ENCODE data around the gene UBE2D2. TPM values are rescaled to one million over a fixed set of nuclear protein-coding genes. Genes with fewer than 3 reads are reported as not detected.

Gene UBE2D2
- total and polyA plus RNA-seq, 3 donors from 2014 or later = 102 to 386 (median 116) TPM

DNA sequence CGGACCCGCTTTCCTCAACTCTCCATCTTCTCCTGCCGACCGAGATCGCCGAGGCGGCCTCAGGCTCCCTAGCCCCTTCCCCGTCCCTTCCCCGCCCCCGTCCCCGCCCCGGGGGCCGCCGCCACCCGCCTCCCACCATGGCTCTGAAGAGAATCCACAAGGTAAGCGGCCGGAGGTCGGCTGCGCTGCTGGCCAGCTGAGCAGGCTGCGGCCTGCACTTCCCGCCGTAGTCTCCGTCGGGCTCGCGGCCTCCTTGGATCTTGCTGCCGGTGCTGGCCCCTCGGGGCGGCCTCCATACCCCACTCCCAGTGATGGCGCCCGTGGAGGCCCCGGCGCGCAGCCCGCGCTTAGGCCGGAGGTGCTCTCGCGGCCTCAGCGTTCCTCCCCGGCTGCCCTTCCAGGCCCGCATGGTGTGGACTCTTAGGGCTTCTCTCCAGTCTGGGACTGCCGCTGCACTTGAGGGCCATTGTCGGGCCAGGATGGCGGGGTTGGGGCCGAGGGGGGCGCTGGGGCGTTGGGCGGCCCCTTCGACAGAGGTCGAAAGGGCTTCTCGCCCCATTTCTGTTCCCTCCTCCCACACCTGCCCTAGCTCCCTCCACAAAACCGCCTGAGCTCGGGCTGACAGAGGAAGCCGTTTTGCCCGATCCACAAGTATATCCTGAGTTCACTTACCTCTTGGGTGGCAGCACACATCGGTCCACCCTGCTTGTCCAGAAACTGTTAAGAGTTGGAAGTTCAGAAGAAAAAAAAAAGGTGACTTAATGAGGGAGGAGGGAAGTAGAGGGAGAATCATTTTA, 714 bp downstream of the UBE2D2 start:
- Histone ChIP-seq H3K27me3 (no peaks in the 10 kb centered on the region), H3K4me3 (peak overlapping the region; percentile 100), H3K9me3 (no peaks in the 10 kb centered on the region), H3K4me1 (peaks cover 34% of the 10 kb centered on the region), H3K27ac (peak overlapping the region; percentile 98 to 99), H3K36me3 (ENCODE audit: low read depth, missing control alignments) (no peaks in the 10 kb centered on the region)
- intact Hi-C loops (cut with DNase I; ENCODE audit: low total_unique reads) = no loop called here
- 0 to 1% methylated on average over 11 to 48 of the region's 57 CpGs for WGBS, 2 donors
- DNase-seq = peak; percentile 49
- TF ChIP-seq POLR2A (IDR thresholded peaks at IDR 0.05) = no peak
- TF ChIP-seq, protein P1, sequence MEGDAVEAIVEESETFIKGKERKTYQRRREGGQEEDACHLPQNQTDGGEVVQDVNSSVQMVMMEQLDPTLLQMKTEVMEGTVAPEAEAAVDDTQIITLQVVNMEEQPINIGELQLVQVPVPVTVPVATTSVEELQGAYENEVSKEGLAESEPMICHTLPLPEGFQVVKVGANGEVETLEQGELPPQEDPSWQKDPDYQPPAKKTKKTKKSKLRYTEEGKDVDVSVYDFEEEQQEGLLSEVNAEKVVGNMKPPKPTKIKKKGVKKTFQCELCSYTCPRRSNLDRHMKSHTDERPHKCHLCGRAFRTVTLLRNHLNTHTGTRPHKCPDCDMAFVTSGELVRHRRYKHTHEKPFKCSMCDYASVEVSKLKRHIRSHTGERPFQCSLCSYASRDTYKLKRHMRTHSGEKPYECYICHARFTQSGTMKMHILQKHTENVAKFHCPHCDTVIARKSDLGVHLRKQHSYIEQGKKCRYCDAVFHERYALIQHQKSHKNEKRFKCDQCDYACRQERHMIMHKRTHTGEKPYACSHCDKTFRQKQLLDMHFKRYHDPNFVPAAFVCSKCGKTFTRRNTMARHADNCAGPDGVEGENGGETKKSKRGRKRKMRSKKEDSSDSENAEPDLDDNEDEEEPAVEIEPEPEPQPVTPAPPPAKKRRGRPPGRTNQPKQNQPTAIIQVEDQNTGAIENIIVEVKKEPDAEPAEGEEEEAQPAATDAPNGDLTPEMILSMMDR (IDR thresholded peaks at IDR 0.05) = no peak

- intact Hi-C loops (cut with DNase I; ENCODE audit: low total_unique reads) = no loop called here
Observed at GRCh38 chr5:139562847-139563246, 1.7 kb downstream of the UBE2D2 start.

GRCh38 chr5:139565411-139566305, 4.5 kb downstream of the UBE2D2 start:
- no peak for TF ChIP-seq POLR2A (IDR thresholded peaks at IDR 0.05)
- TF ChIP-seq, protein P1 (IDR thresholded peaks at IDR 0.05) = no peak
- H3K36me3 ChIP-seq (ENCODE audit: low read depth, missing control alignments) = no peaks in the 10 kb centered on the region
- intact Hi-C loops (cut with DNase I; ENCODE audit: low total_unique reads) = no loop called here
- peaks cover 34% of the 10 kb centered on the region for H3K4me1 ChIP-seq
- no peaks in the 10 kb centered on the region for H3K27me3 ChIP-seq
- H3K4me3 ChIP-seq = no peak overlapping the region
- no peak for DNase-seq
- no peaks in the 10 kb centered on the region for H3K9me3 ChIP-seq
- peak overlapping the region in 1 of 2 donors; percentile 3 for H3K27ac ChIP-seq
- 54 to 69% methylated on average over 6 of the region's 6 CpGs for WGBS, 2 donors

More at GRCh38 chr5:139562847-139563246, 1.7 kb downstream of the UBE2D2 start:
- Histone ChIP-seq H3K4me1 (peaks cover 34% of the 10 kb centered on the region), H3K27ac (peak overlapping the region; percentile 98 to 99), H3K36me3 (ENCODE audit: low read depth, missing control alignments) (no peaks in the 10 kb centered on the region), H3K27me3 (no peaks in the 10 kb centered on the region), H3K9me3 (no peaks in the 10 kb centered on the region), H3K4me3 (peak overlapping the region; percentile 100)
- no peak for TF ChIP-seq POLR2A (IDR thresholded peaks at IDR 0.05)
- TF ChIP-seq, protein P1 (IDR thresholded peaks at IDR 0.05) = no peak
- no peak for DNase-seq
- WGBS, 2 donors = 20 to 23% methylated on average over 5 of the region's 5 CpGs

DNA sequence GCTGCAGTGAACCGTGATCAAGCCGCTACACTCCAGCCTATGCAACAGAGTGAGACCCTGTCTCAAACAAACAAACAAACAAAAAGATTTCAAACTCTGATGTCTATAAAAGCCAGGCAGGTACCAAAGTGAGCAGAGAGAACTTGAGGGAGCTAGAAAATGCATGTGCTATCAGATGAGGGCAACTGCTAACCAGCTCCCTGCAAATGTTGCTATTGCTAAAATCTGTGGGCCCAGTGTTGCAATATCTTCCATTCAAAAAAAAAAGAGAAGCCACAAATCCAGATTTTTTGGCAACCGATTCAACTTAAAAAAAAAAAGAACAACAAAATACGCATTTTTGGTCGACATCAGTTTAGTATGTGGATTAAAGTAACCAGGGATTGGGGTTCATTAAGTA, 5.5 kb downstream of the UBE2D2 start:
- intact Hi-C loops (cut with DNase I; ENCODE audit: low total_unique reads) = no loop called here
- no peak overlapping the region for H3K27ac ChIP-seq
- no peak overlapping the region for H3K4me3 ChIP-seq
- H3K9me3 ChIP-seq = no peaks in the 10 kb centered on the region
- H3K36me3 ChIP-seq (ENCODE audit: low read depth, missing control alignments) = no peaks in the 10 kb centered on the region
- WGBS, 2 donors = 56 to 63% methylated on average over 5 of the region's 5 CpGs
- peaks cover 42% of the 10 kb centered on the region for H3K4me1 ChIP-seq
- H3K27me3 ChIP-seq = no peaks in the 10 kb centered on the region
- DNase-seq = no peak
- no peak for TF ChIP-seq POLR2A (IDR thresholded peaks at IDR 0.05)
- TF ChIP-seq, protein P1 (IDR thresholded peaks at IDR 0.05) = no peak

Measured in testis (tissue), 3 donors.